SK-N-SH (cell line): Measurements from ENCODE around the gene FUT7.

Experiments
- CTCF ChIP-seq: fragments of 200-600 bp; sonication (generic); IDR thresholded peaks from 2 replicates; pipeline ENCODE4 v1.6.1; 2017; ENCODE audit warnings: antibody characterized with exemption, mild to moderate bottlenecking, moderate library complexity
- GABPA ChIP-seq: IDR thresholded peaks from 2 replicates; pipeline ENCODE4 v1.4.0; 2012; ENCODE audit warnings: low read depth, mild to moderate bottlenecking
- JUND ChIP-seq: IDR thresholded peaks from 2 replicates; pipeline ENCODE4 v1.4.0; 2012
- MEF2A ChIP-seq: IDR thresholded peaks from 2 replicates; pipeline ENCODE4 v1.4.0; 2012; ENCODE audit warnings: low read depth, borderline replicate concordance
- MXI1 ChIP-seq: IDR thresholded peaks from 2 replicates; pipeline ENCODE4 v1.6.1; 2012; ENCODE audit warnings: mild to moderate bottlenecking, low read depth, low read length, improper control_type of control experiment
- RFX5 ChIP-seq: IDR thresholded peaks from 2 replicates; pipeline ENCODE4 v1.6.1; 2012; ENCODE audit warnings: mild to moderate bottlenecking, improper control_type of control experiment, low read length
- USF1 ChIP-seq: IDR thresholded peaks from 2 replicates; pipeline ENCODE4 v1.4.0; 2012; ENCODE audit warnings: low read depth, borderline replicate concordance
- ZBTB33 ChIP-seq: IDR thresholded peaks from 2 replicates; pipeline ENCODE4 v1.4.0; 2012; ENCODE audit warnings: low read depth, borderline replicate concordance

- no peak for TF ChIP-seq MEF2A
- no peak for TF ChIP-seq MXI1
- TF ChIP-seq ZBTB33 = no peak
- TF ChIP-seq RFX5 = no peak
- TF ChIP-seq CTCF = peak; percentile 81
- TF ChIP-seq JUND = no peak
- TF ChIP-seq GABPA = no peak
- no peak for TF ChIP-seq USF1
Observed at GRCh38 chr9:137034709-137035506, 3.0 kb upstream of the FUT7 start.
